Gastroesophageal sphincter (tissue), 3 donors: ENCODE results near the gene ALDH2.

Experiments used
- CTCF ChIP-seq, 4 experiments: fragments of 200-600 bp in 2 of 4; fragments of 450-650 bp in 2 of 4; sonication (generic) in 1 of 4; IDR thresholded peaks; one replicate each; pipeline ENCODE4 v1.5.1; 2017 to 2019; ENCODE audit warnings: antibody characterized with exemption in 4 of 4, mild to moderate bottlenecking in 2 of 4, moderate library complexity in 2 of 4
- POLR2AphosphoS5 ChIP-seq: sonication (generic); formaldehyde crosslinking; IDR thresholded peaks from one replicate; pipeline ENCODE4 v1.6.1; 2017; ENCODE audit warnings: antibody characterized with exemption

GRCh38 chr12:111720457-111720856, 46.3 kb upstream of the ALDH2 start:
- TF ChIP-seq CTCF (IDR thresholded peaks at IDR 0.05) (no peak), POLR2AphosphoS5 (no peak)
